Loucy (cell line): Measurements from ENCODE around the gene CD300LD.

Source experiments
- H2AFZ ChIP-seq: fragments of 200-600 bp; sonication (generic); 2 replicates; pipeline ENCODE4 v1.6.0; 2016; ENCODE audit warnings: antibody characterized with exemption, mild to moderate bottlenecking, low read length, moderate library complexity
- H3F3A ChIP-seq: fragments of 200-600 bp; 2 replicates; pipeline ENCODE4 v1.6.0; 2016; ENCODE audit warnings: antibody characterized with exemption, low read depth, mild to moderate bottlenecking
- H3K27me3 ChIP-seq: fragments of 200-600 bp; sonication (generic); 2 replicates; pipeline ENCODE4 v1.6.1; 2014; ENCODE audit warnings: low read length, mild to moderate bottlenecking; ENCODE audit not compliant: insufficient read depth, poor library complexity, severe bottlenecking
- H3K36me3 ChIP-seq: fragments of 200-600 bp; sonication (generic); 2 replicates; pipeline ENCODE4 v1.6.1; 2016; ENCODE audit warnings: low read length; ENCODE audit not compliant: insufficient read depth
- H3K4me1 ChIP-seq: fragments of 200-600 bp; sonication (generic); 2 replicates; pipeline ENCODE4 v1.5.1; 2014; ENCODE audit warnings: low read length, mild to moderate bottlenecking; ENCODE audit not compliant: insufficient read depth, poor library complexity, severe bottlenecking
- H3K4me2 ChIP-seq: fragments of 200-600 bp; sonication (generic); 2 replicates; pipeline ENCODE4 v1.6.0; 2014; ENCODE audit warnings: antibody characterized with exemption, low read length, low read depth, mild to moderate bottlenecking; ENCODE audit not compliant: poor library complexity, severe bottlenecking
- H3K4me3 ChIP-seq: fragments of 200-600 bp; sonication (generic); 2 replicates; pipeline ENCODE4 v1.5.1; 2014; ENCODE audit warnings: low read length, mild to moderate bottlenecking, mixed read lengths; ENCODE audit not compliant: poor library complexity, severe bottlenecking
- H3K79me2 ChIP-seq: fragments of 200-600 bp; sonication (generic); 2 replicates; pipeline ENCODE4 v1.6.1; 2014; ENCODE audit warnings: low read length; ENCODE audit not compliant: insufficient read depth
- H3K9ac ChIP-seq: fragments of 200-600 bp; sonication (generic); 2 replicates; pipeline ENCODE4 v1.6.0; 2014; ENCODE audit warnings: mild to moderate bottlenecking, low read depth, low read length, moderate library complexity; ENCODE audit not compliant: poor library complexity, severe bottlenecking
- H3K9me2 ChIP-seq: fragments of 200-600 bp; sonication (generic); replicated peaks from 2 replicates; pipeline ENCODE4 v1.6.1; 2016; ENCODE audit warnings: low read depth, low read length, mixed read lengths
- H3K9me3 ChIP-seq: fragments of 200-600 bp; sonication (generic); 2 replicates; pipeline ENCODE4 v1.6.1; 2014; ENCODE audit warnings: mild to moderate bottlenecking, antibody characterized with exemption, low read length, low read depth; ENCODE audit not compliant: insufficient read depth
- H4K20me1 ChIP-seq: fragments of 200-600 bp; sonication (generic); 2 replicates; pipeline ENCODE4 v1.6.0; 2014; ENCODE audit warnings: antibody characterized with exemption, low read length, mild to moderate bottlenecking; ENCODE audit not compliant: insufficient read depth, poor library complexity, severe bottlenecking
- CTCF ChIP-seq: fragments of 200-600 bp; sonication (generic); conservative IDR thresholded peaks from 2 replicates; pipeline ENCODE4 v1.5.1; 2014; ENCODE audit warnings: mild to moderate bottlenecking, antibody characterized with exemption, low read length
- EZH2phosphoT487 ChIP-seq: fragments of 200-600 bp; IDR thresholded peaks from 2 replicates; pipeline ENCODE4 v1.6.1; 2018; ENCODE audit warnings: antibody characterized with exemption, mild to moderate bottlenecking, moderate library complexity, borderline replicate concordance

The CD300LD gene

GRCh38 chr17:74542727-74543383 lies 49.2 kb downstream of the CD300LD start:
- TF ChIP-seq EZH2phosphoT487 (no peak), CTCF (no peak)
- Histone ChIP-seq H3K4me3 (no peak overlapping the region), H3K4me1 (peaks cover 19% of the 10 kb centered on the region), H3K9ac (no peak overlapping the region), H3F3A (no peaks in the 10 kb centered on the region), H3K9me3 (no peaks in the 10 kb centered on the region), H3K36me3 (no peaks in the 10 kb centered on the region), H3K9me2 (no peaks in the 10 kb centered on the region), H3K79me2 (no peaks in the 10 kb centered on the region), H3K27me3 (no peaks in the 10 kb centered on the region), H4K20me1 (no peaks in the 10 kb centered on the region), H3K4me2 (no peak overlapping the region), H2AFZ (no peak overlapping the region)

GRCh38 chr17:74542166-74542565 lies 49.9 kb downstream of the CD300LD start:
- Histone ChIP-seq H3K9me3 (no peaks in the 10 kb centered on the region), H4K20me1 (no peaks in the 10 kb centered on the region), H3K4me3 (no peak overlapping the region), H3K79me2 (no peaks in the 10 kb centered on the region), H3K36me3 (no peaks in the 10 kb centered on the region), H3K9me2 (no peaks in the 10 kb centered on the region), H3K27me3 (no peaks in the 10 kb centered on the region), H2AFZ (no peak overlapping the region), H3K4me2 (no peak overlapping the region), H3F3A (no peaks in the 10 kb centered on the region), H3K9ac (no peak overlapping the region), H3K4me1 (peaks cover 12% of the 10 kb centered on the region)
- TF ChIP-seq EZH2phosphoT487 = no peak
- TF ChIP-seq CTCF = no peak

- Histone ChIP-seq H3K27me3 (no peaks in the 10 kb centered on the region), H3K9ac (no peak overlapping the region), H3K4me2 (no peak overlapping the region), H3F3A (no peaks in the 10 kb centered on the region), H3K79me2 (no peaks in the 10 kb centered on the region), H4K20me1 (no peaks in the 10 kb centered on the region), H3K36me3 (no peaks in the 10 kb centered on the region), H3K4me1 (peaks cover 10% of the 10 kb centered on the region), H3K9me3 (no peaks in the 10 kb centered on the region), H2AFZ (no peak overlapping the region), H3K4me3 (no peak overlapping the region), H3K9me2 (no peaks in the 10 kb centered on the region)
- TF ChIP-seq CTCF = no peak
- no peak for TF ChIP-seq EZH2phosphoT487
These were observed 50.6 kb downstream of the CD300LD start for GRCh38 chr17:74541176-74542111.
